DMS 273 treated with DMSO at 0.1 percent for 48 hours (cell line): ENCODE results near the gene CDH4.
"Not testable (repeated sequence)": the region's sequence is repeated elsewhere in the genome, so short reads cannot be mapped to it uniquely, and the experiment has no call there.

Experiments
- DNase-seq: peaks from one replicate; lab custom pipeline; 2025; lab: John Stamatoyannopoulos, UW

The CDH4 gene

GRCh38 chr20:61459705-61460104 lies 207.6 kb downstream of the CDH4 start:
- DNase-seq: no peak

GRCh38 chr20:61460261-61461052 lies 208.4 kb downstream of the CDH4 start:
- DNase-seq: no peak

- DNase-seq: no peak
Observed at GRCh38 chr20:61461461-61461860, 209.4 kb downstream of the CDH4 start.

- DNase-seq: no peak
Observed at GRCh38 chr20:61464307-61465303, 212.5 kb downstream of the CDH4 start.

- DNase-seq: no peak
Observed at GRCh38 chr20:61475729-61476128, 223.7 kb downstream of the CDH4 start.

- DNase-seq: no peak
Observed at GRCh38 chr20:61476956-61477355, 224.9 kb downstream of the CDH4 start.

GRCh38 chr20:61477451-61477861 lies 225.4 kb downstream of the CDH4 start:
- no peak for DNase-seq

- DNase-seq: no peak
Observed at GRCh38 chr20:61478094-61478493, 226.0 kb downstream of the CDH4 start.

- no peak for DNase-seq
Observed at GRCh38 chr20:61478611-61479305, 226.7 kb downstream of the CDH4 start.

GRCh38 chr20:61479433-61479832 lies 227.4 kb downstream of the CDH4 start:
- not testable (repeated sequence) for DNase-seq

- DNase-seq: no peak
Observed at GRCh38 chr20:61480158-61480825, 228.2 kb downstream of the CDH4 start.

GRCh38 chr20:61482056-61482887 lies 230.2 kb downstream of the CDH4 start:
- no peak for DNase-seq

- DNase-seq: no peak
Observed at GRCh38 chr20:61482901-61483300, 230.8 kb downstream of the CDH4 start.

GRCh38 chr20:61483336-61484067 lies 231.4 kb downstream of the CDH4 start:
- no peak for DNase-seq

- no peak for DNase-seq
Observed at GRCh38 chr20:61486198-61486597, 234.1 kb downstream of the CDH4 start.

- DNase-seq: no peak
Observed at GRCh38 chr20:61487346-61487996, 235.4 kb downstream of the CDH4 start.

- no peak for DNase-seq
Observed at GRCh38 chr20:61487997-61488371, 235.9 kb downstream of the CDH4 start.

- DNase-seq: no peak
Observed at GRCh38 chr20:61490721-61491120, 238.7 kb downstream of the CDH4 start.

GRCh38 chr20:61492065-61492464 lies 240.0 kb downstream of the CDH4 start:
- DNase-seq: no peak
